GM12801 (cell line): ENCODE measurements around the gene KIAA1549.

Experiments
- CTCF ChIP-seq: IDR thresholded peaks from one replicate; pipeline ENCODE4 v1.5.1; 2011; ENCODE audit warnings: control low read depth; ENCODE audit not compliant: insufficient read length; ENCODE audit errors: extremely low read depth

KIAA1549 gene

GRCh38 chr7:138934367-138934766 is 46.8 kb downstream of the KIAA1549 start:
- TF ChIP-seq CTCF = no peak

GRCh38 chr7:138932870-138933269 is 48.3 kb downstream of the KIAA1549 start:
- TF ChIP-seq CTCF = no peak

GRCh38 chr7:138932427-138932826 is 48.8 kb downstream of the KIAA1549 start:
- TF ChIP-seq CTCF = no peak

GRCh38 chr7:138929969-138930368 is 51.2 kb downstream of the KIAA1549 start:
- TF ChIP-seq CTCF = no peak

GRCh38 chr7:138926241-138926612 is 55.0 kb downstream of the KIAA1549 start:
- no peak for TF ChIP-seq CTCF

GRCh38 chr7:138924501-138925225 is 56.5 kb downstream of the KIAA1549 start:
- TF ChIP-seq CTCF = no peak

GRCh38 chr7:138921277-138921676 is 59.9 kb downstream of the KIAA1549 start:
- TF ChIP-seq CTCF = no peak
